SU-DHL-6 (cell line): ENCODE measurements around the gene DENND1C.

Experiments
- H2AFZ ChIP-seq: fragments of 200-600 bp; sonication (generic); 2 replicates; pipeline ENCODE4 v1.6.1; 2014; ENCODE audit warnings: low read depth, mild to moderate bottlenecking, moderate library complexity, mixed read lengths, antibody characterized with exemption, low read length; ENCODE audit not compliant: severe bottlenecking
- H3F3A ChIP-seq: fragments of 200-600 bp; shearing (Covaris generic); 2 replicates; pipeline ENCODE4 v1.6.0; 2016; ENCODE audit warnings: antibody characterized with exemption, mild to moderate bottlenecking; ENCODE audit not compliant: insufficient read depth
- H3K27ac ChIP-seq: fragments of 200-600 bp; sonication (generic); 2 replicates; pipeline ENCODE4 v1.5.1; 2016; ENCODE audit warnings: low read depth, mild to moderate bottlenecking, low read length, moderate library complexity, mixed read lengths
- H3K27me3 ChIP-seq: fragments of 200-600 bp; sonication (generic), shearing (Covaris generic); 2 replicates; pipeline ENCODE4 v1.6.0; 2014; ENCODE audit warnings: mild to moderate bottlenecking, low read length
- H3K36me3 ChIP-seq: fragments of 200-600 bp; sonication (generic); 2 replicates; pipeline ENCODE4 v1.6.1; 2014; ENCODE audit warnings: mild to moderate bottlenecking, low read length, mixed read lengths
- H3K4me2 ChIP-seq: fragments of 300-600, 200-600 bp; shearing (Covaris generic), sonication (generic); 2 replicates; pipeline ENCODE4 v1.6.0; 2014; ENCODE audit warnings: low read length, low read depth, mild to moderate bottlenecking; ENCODE audit not compliant: poor library complexity, severe bottlenecking
- H3K4me3 ChIP-seq: fragments of 200-600 bp; sonication (generic); 2 replicates; pipeline ENCODE4 v1.5.1; 2014; ENCODE audit warnings: antibody characterized with exemption, low read length, mild to moderate bottlenecking, mixed read lengths; ENCODE audit not compliant: insufficient read depth, poor library complexity, severe bottlenecking
- H3K79me2 ChIP-seq: fragments of 200-600 bp; sonication (generic); 2 replicates; pipeline ENCODE4 v1.6.1; 2014; ENCODE audit warnings: mild to moderate bottlenecking, low read length, moderate library complexity; ENCODE audit not compliant: insufficient read depth
- H3K9ac ChIP-seq: fragments of 200-600 bp; sonication (generic); 2 replicates; pipeline ENCODE4 v1.7.0; 2014; ENCODE audit warnings: mild to moderate bottlenecking, low read length
- H3K9me2 ChIP-seq: fragments of 200-600 bp; sonication (generic); replicated peaks from 2 replicates; pipeline ENCODE4 v1.6.1; 2014; ENCODE audit warnings: low read length; ENCODE audit not compliant: insufficient read depth
- H3K9me3 ChIP-seq: fragments of 200-600 bp; sonication (generic); 2 replicates; pipeline ENCODE4 v1.6.1; 2014; ENCODE audit warnings: low read length, mixed read lengths; ENCODE audit not compliant: insufficient read depth
- H4K20me1 ChIP-seq: fragments of 200-600 bp; sonication (generic); 2 replicates; pipeline ENCODE4 v1.6.1; 2014; ENCODE audit warnings: low read depth, mild to moderate bottlenecking, antibody characterized with exemption, low read length, moderate library complexity, mixed read lengths
- CTCF ChIP-seq: fragments of 200-600 bp; sonication (generic); IDR thresholded peaks from one replicate; pipeline ENCODE4 v1.5.1; 2017; ENCODE audit warnings: antibody characterized with exemption, mild to moderate bottlenecking, low read length, moderate library complexity; ENCODE audit not compliant: insufficient read depth, poor library complexity, severe bottlenecking
- EZH2phosphoT487 ChIP-seq: fragments of 200-600 bp; sonication (generic), shearing (Covaris generic); conservative IDR thresholded peaks from 2 replicates; pipeline ENCODE4 v1.6.1; 2018; ENCODE audit warnings: mild to moderate bottlenecking, antibody characterized with exemption, low read length, moderate library complexity, mixed read lengths

DENND1C gene

GRCh38 chr19:6479836-6480398, 1.7 kb downstream of the DENND1C start:
- Histone ChIP-seq H3K36me3 (no peaks in the 10 kb centered on the region), H3K9me3 (no peaks in the 10 kb centered on the region), H3K27ac (no peak overlapping the region), H3F3A (no peaks in the 10 kb centered on the region), H3K27me3 (no peaks in the 10 kb centered on the region), H2AFZ (no peak overlapping the region), H3K9ac (no peak overlapping the region), H3K9me2 (no peaks in the 10 kb centered on the region), H4K20me1 (no peaks in the 10 kb centered on the region), H3K79me2 (peaks cover 4% of the 10 kb centered on the region; the same call in 1 of the 2 replicates), H3K4me3 (no peak overlapping the region), H3K4me2 (no peak overlapping the region)
- no peak for TF ChIP-seq CTCF
- TF ChIP-seq EZH2phosphoT487 = no peak

GRCh38 chr19:6478815-6479214, 2.8 kb downstream of the DENND1C start:
- H3K79me2 ChIP-seq = peaks cover 4% of the 10 kb centered on the region; the same call in 1 of the 2 replicates
- H3K9me2 ChIP-seq = no peaks in the 10 kb centered on the region
- no peak overlapping the region for H2AFZ ChIP-seq
- H3K9me3 ChIP-seq = no peaks in the 10 kb centered on the region
- no peak for TF ChIP-seq EZH2phosphoT487
- TF ChIP-seq CTCF = no peak
- H3K4me2 ChIP-seq = no peak overlapping the region
- no peaks in the 10 kb centered on the region for H3K27me3 ChIP-seq
- H4K20me1 ChIP-seq = no peaks in the 10 kb centered on the region
- H3K4me3 ChIP-seq = no peak overlapping the region
- no peak overlapping the region for H3K27ac ChIP-seq
- no peaks in the 10 kb centered on the region for H3K36me3 ChIP-seq
- no peak overlapping the region for H3K9ac ChIP-seq
- no peaks in the 10 kb centered on the region for H3F3A ChIP-seq

- no peak overlapping the region for H3K4me3 ChIP-seq
- no peaks in the 10 kb centered on the region for H4K20me1 ChIP-seq
- no peak overlapping the region for H3K4me2 ChIP-seq
- no peaks in the 10 kb centered on the region for H3K9me3 ChIP-seq
- H3K36me3 ChIP-seq = no peaks in the 10 kb centered on the region
- peaks cover 4% of the 10 kb centered on the region; the same call in 1 of the 2 replicates for H3K79me2 ChIP-seq
- H3K27ac ChIP-seq = no peak overlapping the region
- no peaks in the 10 kb centered on the region for H3K27me3 ChIP-seq
- TF ChIP-seq EZH2phosphoT487 (no peak), CTCF (no peak)
- no peaks in the 10 kb centered on the region for H3F3A ChIP-seq
- H2AFZ ChIP-seq = no peak overlapping the region
- H3K9me2 ChIP-seq = no peaks in the 10 kb centered on the region
- no peak overlapping the region for H3K9ac ChIP-seq
These were observed 4.6 kb downstream of the DENND1C start for GRCh38 chr19:6476896-6477431.
